ENCODE measurements around the gene METTL16. TPM values are rescaled to one million over a fixed set of nuclear protein-coding genes. Genes with fewer than 3 reads are reported as not detected.
"Not testable (repeated sequence)": the region's sequence is repeated elsewhere in the genome, so short reads cannot be mapped to it uniquely, and the experiment has no call there.

The METTL16 gene
- total and polyA plus RNA-seq, 7 donors, result 11.2 to 33.0 (median 23.5) TPM

DNA sequence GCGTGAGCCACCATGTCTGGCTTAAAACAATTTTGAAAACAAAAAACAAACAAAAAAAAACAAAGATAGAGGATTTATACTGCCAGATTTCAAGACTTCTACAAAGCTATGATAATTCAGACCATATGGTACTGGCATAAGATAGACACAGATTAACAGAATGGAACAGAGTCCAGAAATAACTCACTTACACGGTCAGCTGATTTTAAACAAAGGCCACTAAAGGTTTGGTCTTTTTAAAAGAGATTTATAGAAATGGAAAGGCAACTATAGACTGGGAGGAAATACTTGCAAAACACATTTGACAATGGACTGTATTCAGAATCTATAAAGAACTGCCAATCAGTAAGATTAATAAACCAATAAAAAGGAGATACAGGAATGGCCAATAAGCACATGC, 62.2 kb downstream of the METTL16 start:
- Histone ChIP-seq H3K4me1 (no peaks in the 10 kb centered on the region), H3K36me3 (ENCODE audit: insufficient read depth in 1 of 2, low read depth in 1 of 2) (peaks cover 0 to 6% of the 10 kb centered on the region in 2 donors), H3K27me3 (ENCODE audit: insufficient read depth in 3 of 3, low read length in 2 of 3) (no peaks in the 10 kb centered on the region), H3K9me3 (no peaks in the 10 kb centered on the region), H3K27ac (no peak overlapping the region), H3K4me3 (no peak overlapping the region)
- TF ChIP-seq, protein P1, sequence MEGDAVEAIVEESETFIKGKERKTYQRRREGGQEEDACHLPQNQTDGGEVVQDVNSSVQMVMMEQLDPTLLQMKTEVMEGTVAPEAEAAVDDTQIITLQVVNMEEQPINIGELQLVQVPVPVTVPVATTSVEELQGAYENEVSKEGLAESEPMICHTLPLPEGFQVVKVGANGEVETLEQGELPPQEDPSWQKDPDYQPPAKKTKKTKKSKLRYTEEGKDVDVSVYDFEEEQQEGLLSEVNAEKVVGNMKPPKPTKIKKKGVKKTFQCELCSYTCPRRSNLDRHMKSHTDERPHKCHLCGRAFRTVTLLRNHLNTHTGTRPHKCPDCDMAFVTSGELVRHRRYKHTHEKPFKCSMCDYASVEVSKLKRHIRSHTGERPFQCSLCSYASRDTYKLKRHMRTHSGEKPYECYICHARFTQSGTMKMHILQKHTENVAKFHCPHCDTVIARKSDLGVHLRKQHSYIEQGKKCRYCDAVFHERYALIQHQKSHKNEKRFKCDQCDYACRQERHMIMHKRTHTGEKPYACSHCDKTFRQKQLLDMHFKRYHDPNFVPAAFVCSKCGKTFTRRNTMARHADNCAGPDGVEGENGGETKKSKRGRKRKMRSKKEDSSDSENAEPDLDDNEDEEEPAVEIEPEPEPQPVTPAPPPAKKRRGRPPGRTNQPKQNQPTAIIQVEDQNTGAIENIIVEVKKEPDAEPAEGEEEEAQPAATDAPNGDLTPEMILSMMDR (IDR thresholded peaks at IDR 0.05), result no peak
- DNase-seq (no peak), ATAC-seq (no peak)
- intact Hi-C loops (cut with DNase I), result no loop called here
- 77 to 80% (median 79%) methylated on average over 2 of the region's 2 CpGs for WGBS, 3 donors

DNA sequence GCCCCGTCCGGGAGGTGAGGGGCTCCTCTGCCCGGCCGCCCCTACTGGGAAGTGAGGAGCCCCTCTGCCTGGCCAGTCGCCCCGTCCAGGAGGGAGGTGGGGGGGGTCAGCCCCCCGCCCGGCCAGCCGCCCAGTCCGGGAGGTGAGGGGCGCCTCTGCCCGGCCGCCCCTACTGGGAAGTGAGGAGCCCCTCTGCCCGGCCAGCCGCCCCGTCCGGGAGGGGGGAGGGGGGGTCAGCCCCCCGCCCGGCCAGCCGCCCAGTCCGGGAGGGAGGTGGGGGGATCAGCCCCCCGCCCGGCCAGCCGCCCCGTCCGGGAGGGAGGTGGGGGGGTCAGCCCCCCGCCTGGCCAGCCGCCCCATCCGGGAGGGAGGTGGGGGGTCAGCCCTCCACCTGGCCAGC, 64.2 kb downstream of the METTL16 start:
- H3K4me1 ChIP-seq; H3K9me3 ChIP-seq; DNase-seq; H3K27ac ChIP-seq; H3K4me3 ChIP-seq; H3K36me3 ChIP-seq (ENCODE audit: insufficient read depth in 1 of 2, low read depth in 1 of 2); H3K27me3 ChIP-seq (ENCODE audit: insufficient read depth in 3 of 3, low read length in 2 of 3); ATAC-seq; intact Hi-C loops (cut with DNase I): not testable (repeated sequence)
- 90 to 100% (median 96%) methylated on average over 2 to 7 of the region's 29 CpGs for WGBS, 3 donors

DNA sequence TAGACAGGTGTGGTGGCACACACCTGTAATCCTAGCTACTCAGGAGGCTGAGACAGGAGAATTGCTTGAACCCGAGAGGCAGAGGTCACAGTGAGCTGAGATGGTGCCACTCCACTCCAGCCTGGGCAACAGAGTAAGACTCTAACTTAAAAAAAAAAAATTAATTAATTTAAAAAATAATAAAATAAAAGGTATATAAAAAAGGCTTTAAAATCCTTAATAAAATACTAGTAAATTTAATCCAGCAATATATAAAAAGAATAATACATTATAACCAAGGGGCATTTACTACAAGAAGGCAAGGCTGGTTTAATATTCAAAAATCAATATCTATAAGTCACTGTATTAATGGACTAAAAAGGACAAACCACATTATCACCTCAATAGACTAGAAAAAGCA, 66.0 kb downstream of the METTL16 start:
- WGBS, 3 donors, result 96 to 100% (median 100%) methylated on average over 1 of the region's 1 CpG
- Histone ChIP-seq H3K4me3 (no peak overlapping the region), H3K27me3 (ENCODE audit: insufficient read depth in 3 of 3, low read length in 2 of 3) (no peaks in the 10 kb centered on the region), H3K27ac (no peak overlapping the region), H3K36me3 (ENCODE audit: insufficient read depth in 1 of 2, low read depth in 1 of 2) (peaks cover 0 to 8% of the 10 kb centered on the region in 2 donors), H3K9me3 (no peaks in the 10 kb centered on the region), H3K4me1 (no peaks in the 10 kb centered on the region)
- TF ChIP-seq, protein P1 (IDR thresholded peaks at IDR 0.05), result no peak
- no peak for ATAC-seq
- DNase-seq, result no peak
- intact Hi-C loops (cut with DNase I), result no loop called here

DNA sequence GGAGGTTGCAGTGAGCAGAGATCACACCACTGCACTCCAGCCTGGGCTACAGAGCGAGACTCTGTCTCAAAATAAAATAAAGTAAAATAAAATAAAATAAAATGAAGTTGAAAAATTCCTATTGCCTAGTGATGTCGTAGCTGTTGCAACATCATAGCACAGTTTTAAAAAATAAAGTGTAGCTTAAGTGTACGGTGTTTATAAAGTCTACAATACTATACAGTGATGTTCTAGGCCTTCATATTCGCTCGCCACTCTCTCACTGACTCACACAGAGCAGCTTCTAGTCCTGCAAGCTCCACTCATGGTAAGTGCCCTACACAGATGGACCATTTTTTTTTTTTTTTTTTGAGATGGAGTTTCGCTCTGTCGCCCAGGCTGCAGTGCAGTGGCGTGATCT, 67.3 kb downstream of the METTL16 start:
- Histone ChIP-seq H3K27me3 (ENCODE audit: insufficient read depth in 3 of 3, low read length in 2 of 3) (no peaks in the 10 kb centered on the region), H3K4me1 (no peaks in the 10 kb centered on the region), H3K9me3 (no peaks in the 10 kb centered on the region), H3K27ac (no peak overlapping the region), H3K36me3 (ENCODE audit: insufficient read depth in 1 of 2, low read depth in 1 of 2) (peaks cover under 1 to 20% of the 10 kb centered on the region in 2 donors), H3K4me3 (no peak overlapping the region)
- TF ChIP-seq, protein P1 (IDR thresholded peaks at IDR 0.05), result no peak
- no peak for DNase-seq
- no peak for ATAC-seq
- 97 to 99% (median 98%) methylated on average over 8 of the region's 8 CpGs for WGBS, 3 donors
- intact Hi-C loops (cut with DNase I), result no loop called here

DNA sequence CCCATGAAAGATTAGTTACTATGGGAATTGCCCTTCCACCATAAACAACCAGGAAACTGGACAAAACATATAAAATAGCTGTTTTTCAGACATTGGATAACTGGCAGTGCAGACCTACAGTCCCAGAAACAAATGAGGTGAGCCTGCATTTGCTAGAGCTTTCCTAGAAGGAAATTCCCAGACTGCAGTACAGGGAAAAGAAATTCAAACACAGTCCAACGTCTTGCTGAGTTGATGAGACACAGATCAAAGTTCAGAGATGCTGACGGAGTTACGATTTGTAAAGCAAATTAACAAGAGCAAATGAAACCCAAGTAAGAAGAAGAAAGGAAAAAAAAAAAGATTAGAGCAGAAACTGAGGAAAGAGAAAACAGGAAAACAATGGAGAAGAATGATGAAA, 69.5 kb downstream of the METTL16 start:
- Histone ChIP-seq H3K4me3 (no peak overlapping the region), H3K27me3 (ENCODE audit: insufficient read depth in 3 of 3, low read length in 2 of 3) (no peaks in the 10 kb centered on the region), H3K36me3 (ENCODE audit: insufficient read depth in 1 of 2, low read depth in 1 of 2) (peaks cover 6 to 43% of the 10 kb centered on the region in 2 donors), H3K27ac (no peak overlapping the region), H3K4me1 (no peaks in the 10 kb centered on the region), H3K9me3 (no peaks in the 10 kb centered on the region)
- 49 to 64% (median 57%) methylated on average over 3 of the region's 3 CpGs for WGBS, 3 donors
- ATAC-seq (no peak), DNase-seq (no peak)
- intact Hi-C loops (cut with DNase I), result no loop called here
- TF ChIP-seq, protein P1 (IDR thresholded peaks at IDR 0.05), result no peak

All from psoas muscle (tissue), 8 donors.